ENCODE data around the gene CLVS2. TPM values are rescaled to one million over a fixed set of nuclear protein-coding genes. Genes with fewer than 3 reads are reported as not detected.

The CLVS2 gene
- total RNA-seq, 2 experiments from 2014 or later, result not detected

DNA sequence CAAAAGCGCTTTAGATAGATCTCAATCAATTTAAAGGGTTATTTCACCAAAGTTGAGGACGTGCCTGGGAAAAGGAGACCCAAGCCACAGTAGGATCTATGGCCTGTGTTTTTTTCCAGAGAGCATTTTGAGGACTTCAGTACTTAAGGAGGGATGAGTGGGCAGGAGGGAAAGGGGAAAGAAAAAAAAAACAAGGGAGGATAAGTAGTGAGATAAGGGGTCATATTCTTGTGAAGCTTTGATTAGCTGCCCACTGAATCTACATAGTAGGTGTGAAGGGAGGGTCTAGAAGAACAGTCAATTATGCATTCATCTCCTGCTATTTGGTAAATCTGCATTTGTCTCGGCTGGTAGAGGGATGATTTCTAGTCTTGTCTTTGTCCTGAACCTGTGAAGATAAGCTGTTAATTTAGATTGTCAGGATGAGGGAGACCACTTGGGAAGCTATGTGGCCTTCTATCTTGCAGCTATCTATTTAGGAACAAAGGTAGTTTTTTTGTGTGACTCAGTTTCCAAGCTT lies 48.4 kb downstream of the CLVS2 start:
- Histone ChIP-seq H3K9me3 (ENCODE audit: control insufficient read depth in 1 of 2, insufficient read depth in 1 of 2, low read length in 2 of 2) (no peaks in the 10 kb centered on the region), H3K4me3 (ENCODE audit: low read length) (no peak overlapping the region), H3K4me1 (ENCODE audit: insufficient read depth, low read length) (no peaks in the 10 kb centered on the region), H3K27me3 (ENCODE audit: control insufficient read depth in 1 of 2, insufficient read depth in 2 of 2, low read length in 2 of 2) (no peaks in the 10 kb centered on the region), H3K27ac (ENCODE audit: low read depth in 1 of 2, low read length in 2 of 2) (no peak overlapping the region), H3K36me3 (ENCODE audit: insufficient read depth, low read length) (no peaks in the 10 kb centered on the region)
- ATAC-seq (ENCODE audit: poor library complexity) (no peak), DNase-seq (no peak)
- Mint-ChIP-seq H3K4me1 (ENCODE audit: low read depth) (no peaks in the 10 kb centered on the region), H3K27ac (no peak overlapping the region), H3K36me3 (ENCODE audit: low read depth) (no peaks in the 10 kb centered on the region), H3K27me3 (no peaks in the 10 kb centered on the region), H3K4me3 (no peak overlapping the region), H3K9me3 (no peaks in the 10 kb centered on the region)
- ChIA-PET POLR2A (no interaction called here), CTCF (no interaction called here)
- no peak for TF ChIP-seq CTCF (IDR thresholded peaks at IDR 0.05)
- intact Hi-C loops (cut with DNase I, micrococcal nuclease), result no loop called here

DNA sequence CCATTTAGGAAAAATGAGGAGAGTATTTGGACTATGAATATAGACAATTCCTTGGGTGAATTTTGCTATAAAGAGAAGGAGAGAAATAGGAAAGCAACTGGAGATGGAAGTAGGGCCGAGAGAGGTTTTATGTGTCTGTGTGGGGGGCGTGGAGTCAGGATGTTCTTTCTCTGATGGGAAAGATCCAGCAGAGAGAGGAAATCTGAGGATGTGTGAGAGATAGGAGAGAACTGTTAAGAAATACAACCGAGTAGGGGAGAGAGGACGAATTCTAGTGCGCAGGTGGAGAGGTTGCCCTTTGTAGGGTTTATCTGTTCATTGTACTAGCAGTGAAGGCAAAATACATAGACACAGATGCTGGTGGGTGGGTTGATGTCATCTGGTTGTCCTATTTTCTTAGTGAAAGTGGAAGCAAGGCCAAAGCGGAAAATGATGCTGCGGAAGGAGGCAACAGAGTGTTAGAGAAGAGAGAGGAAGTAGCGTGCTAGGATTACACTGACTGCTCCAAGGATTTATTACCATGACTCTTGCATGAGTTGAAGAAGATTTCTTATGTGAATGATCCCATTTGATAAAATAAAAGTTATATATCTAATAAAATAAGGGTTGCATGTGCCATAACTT lies 57.7 kb downstream of the CLVS2 start:
- Mint-ChIP-seq H3K4me3 (no peak overlapping the region), H3K36me3 (ENCODE audit: low read depth) (no peaks in the 10 kb centered on the region), H3K9me3 (no peaks in the 10 kb centered on the region), H3K27me3 (no peaks in the 10 kb centered on the region), H3K27ac (no peak overlapping the region), H3K4me1 (ENCODE audit: low read depth) (no peaks in the 10 kb centered on the region)
- TF ChIP-seq CTCF (IDR thresholded peaks at IDR 0.05), result no peak
- Histone ChIP-seq H3K27ac (ENCODE audit: low read depth in 1 of 2, low read length in 2 of 2) (no peak overlapping the region), H3K36me3 (ENCODE audit: insufficient read depth, low read length) (no peaks in the 10 kb centered on the region), H3K9me3 (ENCODE audit: control insufficient read depth in 1 of 2, insufficient read depth in 1 of 2, low read length in 2 of 2) (peaks cover 0 to 8% of the 10 kb centered on the region in 2 experiments), H3K4me1 (ENCODE audit: insufficient read depth, low read length) (no peaks in the 10 kb centered on the region), H3K27me3 (ENCODE audit: control insufficient read depth in 1 of 2, insufficient read depth in 2 of 2, low read length in 2 of 2) (no peaks in the 10 kb centered on the region), H3K4me3 (ENCODE audit: low read length) (no peak overlapping the region)
- ATAC-seq (ENCODE audit: poor library complexity) (no peak), DNase-seq (no peak)
- ChIA-PET POLR2A (no interaction called here), CTCF (no interaction called here)
- intact Hi-C loops (cut with DNase I, micrococcal nuclease), result no loop called here

DNA sequence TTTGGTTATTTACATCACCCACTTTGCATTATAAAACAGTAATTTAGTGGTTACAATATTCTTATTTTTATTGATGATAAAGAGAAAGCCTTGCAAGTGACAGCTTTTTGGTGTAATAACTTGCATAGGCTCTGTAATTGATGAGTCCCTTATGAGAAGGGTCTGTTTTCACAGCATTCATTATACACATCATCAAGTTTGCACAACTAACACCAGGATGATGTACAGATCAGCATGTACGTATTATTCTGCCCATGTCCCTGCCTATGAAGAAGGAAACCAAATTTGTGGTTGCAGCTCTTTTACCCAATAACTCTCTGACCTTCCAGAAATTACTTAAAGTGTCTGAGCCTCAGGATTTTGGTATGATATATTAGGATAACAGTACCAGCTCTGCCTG lies 59.2 kb downstream of the CLVS2 start:
- Mint-ChIP-seq H3K27me3 (no peaks in the 10 kb centered on the region), H3K9me3 (no peaks in the 10 kb centered on the region), H3K4me3 (no peak overlapping the region), H3K36me3 (ENCODE audit: low read depth) (no peaks in the 10 kb centered on the region), H3K4me1 (ENCODE audit: low read depth) (no peaks in the 10 kb centered on the region), H3K27ac (no peak overlapping the region)
- no peaks in the 10 kb centered on the region for H3K36me3 ChIP-seq (ENCODE audit: insufficient read depth, low read length)
- H3K27me3 ChIP-seq (ENCODE audit: control insufficient read depth in 1 of 2, insufficient read depth in 2 of 2, low read length in 2 of 2), result no peaks in the 10 kb centered on the region
- ChIA-PET CTCF (no interaction called here), POLR2A (no interaction called here)
- no peak for DNase-seq
- no peak overlapping the region for H3K4me3 ChIP-seq (ENCODE audit: low read length)
- H3K27ac ChIP-seq (ENCODE audit: low read depth in 1 of 2, low read length in 2 of 2), result no peak overlapping the region
- TF ChIP-seq CTCF (IDR thresholded peaks at IDR 0.05), result no peak
- peaks cover 0 to 10% of the 10 kb centered on the region in 2 experiments for H3K9me3 ChIP-seq (ENCODE audit: control insufficient read depth in 1 of 2, insufficient read depth in 1 of 2, low read length in 2 of 2)
- intact Hi-C loops (cut with DNase I, micrococcal nuclease), result no loop called here
- no peak for ATAC-seq (ENCODE audit: poor library complexity)
- no peaks in the 10 kb centered on the region for H3K4me1 ChIP-seq (ENCODE audit: insufficient read depth, low read length)

Data from CD4-positive, alpha-beta T cell (primary cell).